Measurements from ENCODE around the gene ZDHHC12.

DNA sequence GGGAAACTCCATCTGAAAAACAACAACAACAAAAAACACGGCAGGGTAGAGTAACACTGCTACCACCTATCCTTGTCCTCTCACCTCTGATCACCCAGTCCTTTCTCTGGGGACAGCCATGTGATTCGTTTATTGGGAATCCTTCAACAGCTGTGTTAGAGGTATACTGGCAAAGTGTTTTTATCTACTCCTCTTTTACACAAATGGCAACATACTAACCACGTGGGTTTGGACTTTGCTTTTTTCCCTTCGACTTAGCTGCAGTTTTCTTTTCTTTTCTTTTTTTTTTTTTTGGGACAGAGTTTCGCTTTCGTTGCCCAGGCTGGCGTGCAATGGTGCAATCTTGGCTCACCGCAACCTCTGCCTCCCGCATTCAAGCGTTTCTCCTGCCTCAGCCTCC lies 46.1 kb downstream of the ZDHHC12 start:
- TF ChIP-seq KLF16 (tag by site-specific recombination; IDR thresholded peaks at IDR 0.05) (no peak), ZSCAN23 (tag by site-specific recombination; IDR thresholded peaks at IDR 0.05) (no peak), YY1 (tag by site-specific recombination; IDR thresholded peaks at IDR 0.05) (no peak), ZNF138 (tag by site-specific recombination; IDR thresholded peaks at IDR 0.05; ENCODE audit: borderline replicate concordance) (no peak), ZNF350 (tag by site-specific recombination; IDR thresholded peaks at IDR 0.05) (no peak), CTCF (tag by site-specific recombination; IDR thresholded peaks at IDR 0.05) (no peak), ZNF600 (tag by site-specific recombination; IDR thresholded peaks at IDR 0.05) (no peak), ZNF155 (tag by site-specific recombination; IDR thresholded peaks at IDR 0.05) (no peak), SP2 (tag by site-specific recombination; IDR thresholded peaks at IDR 0.05) (no peak), ZBTB48 (tag by site-specific recombination; IDR thresholded peaks at IDR 0.05) (no peak), ZNF335 (tag by site-specific recombination; conservative IDR thresholded peaks at IDR 0.05) (no peak), ZXDB (tag by site-specific recombination; IDR thresholded peaks at IDR 0.05) (no peak)
- TF ChIP-seq, protein P1, sequence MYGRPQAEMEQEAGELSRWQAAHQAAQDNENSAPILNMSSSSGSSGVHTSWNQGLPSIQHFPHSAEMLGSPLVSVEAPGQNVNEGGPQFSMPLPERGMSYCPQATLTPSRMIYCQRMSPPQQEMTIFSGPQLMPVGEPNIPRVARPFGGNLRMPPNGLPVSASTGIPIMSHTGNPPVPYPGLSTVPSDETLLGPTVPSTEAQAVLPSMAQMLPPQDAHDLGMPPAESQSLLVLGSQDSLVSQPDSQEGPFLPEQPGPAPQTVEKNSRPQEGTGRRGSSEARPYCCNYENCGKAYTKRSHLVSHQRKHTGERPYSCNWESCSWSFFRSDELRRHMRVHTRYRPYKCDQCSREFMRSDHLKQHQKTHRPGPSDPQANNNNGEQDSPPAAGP (tag by site-specific recombination; IDR thresholded peaks at IDR 0.05) = no peak

All from HEK293 (cell line).